SK-N-SH treated with all-trans-retinoic acid at 6 μM for 48 hours (cell line): ENCODE data around the gene MAP4K4.

Source experiments
- ATAC-seq: fragments of 200-7000 bp; cut with Tn5 transposase; 3 replicates; pipeline ENCODE4 v1.9.1; 2020; ENCODE audit warnings: mild to moderate bottlenecking, moderate library complexity
- ARNTL ChIP-seq: fragments of 450-650 bp; formaldehyde crosslinking; IDR thresholded peaks from 2 replicates; pipeline ENCODE4 v1.5.0; 2020; ENCODE audit warnings: low read depth, mild to moderate bottlenecking, moderate library complexity, borderline replicate concordance
- BACH2 ChIP-seq: fragments of 250-450 bp; sonication (Bioruptor Pico); IDR thresholded peaks from 2 replicates; pipeline ENCODE4 v1.9.0; 2021; ENCODE audit warnings: mild to moderate bottlenecking, borderline replicate concordance
- CREB5 ChIP-seq: fragments of 250-450 bp; sonication (Bioruptor Pico); IDR thresholded peaks from 2 replicates; pipeline ENCODE4 v1.5.1; 2020; ENCODE audit warnings: low read depth, mild to moderate bottlenecking, moderate library complexity
- CSDC2 ChIP-seq: fragments of 250-450 bp; sonication (Bioruptor Pico); IDR thresholded peaks from 2 replicates; pipeline ENCODE4 v1.5.0; 2020; ENCODE audit warnings: mild to moderate bottlenecking, moderate library complexity
- CSRNP3 ChIP-seq: fragments of 250-450 bp; sonication (Bioruptor Pico); IDR thresholded peaks from 2 replicates; pipeline ENCODE4 v1.5.1; 2021; ENCODE audit warnings: mild to moderate bottlenecking, moderate library complexity
- ESRRG ChIP-seq: fragments of 250-450 bp; sonication (Bioruptor Pico); IDR thresholded peaks from 2 replicates; pipeline ENCODE4 v1.6.1; 2021; ENCODE audit warnings: mild to moderate bottlenecking
- GLIS3 ChIP-seq: fragments of 250-450 bp; sonication (Bioruptor Pico); IDR thresholded peaks from 2 replicates; pipeline ENCODE4 v1.5.0; 2020; ENCODE audit warnings: mild to moderate bottlenecking, moderate library complexity
- ISL1 ChIP-seq: fragments of 250-450 bp; sonication (Bioruptor Pico); IDR thresholded peaks from 2 replicates; pipeline ENCODE4 v2.1.2; 2022; ENCODE audit warnings: mild to moderate bottlenecking, moderate library complexity
- OSR1 ChIP-seq: fragments of 250-450 bp; sonication (Bioruptor Pico); IDR thresholded peaks from 2 replicates; pipeline ENCODE4 v1.8.0; 2022; ENCODE audit warnings: moderate library complexity, mild to moderate bottlenecking, inconsistent platforms
- PATZ1 ChIP-seq: fragments of 250-450 bp; sonication (Bioruptor Pico); IDR thresholded peaks from 2 replicates; pipeline ENCODE4 v1.8.0; 2020; ENCODE audit warnings: mild to moderate bottlenecking, moderate library complexity, borderline replicate concordance
- POU6F1 ChIP-seq: fragments of 250-450 bp; sonication (Bioruptor Pico); IDR thresholded peaks from 2 replicates; pipeline ENCODE4 v1.8.0; 2021; ENCODE audit warnings: low read depth, mild to moderate bottlenecking, moderate library complexity, borderline replicate concordance
- RARB ChIP-seq: fragments of 250-450 bp; sonication (Bioruptor Pico); IDR thresholded peaks from 2 replicates; pipeline ENCODE4 v1.8.0; 2021; ENCODE audit warnings: mild to moderate bottlenecking, moderate library complexity
- SNAI2 ChIP-seq: fragments of 250-450 bp; sonication (Bioruptor Pico); IDR thresholded peaks from 2 replicates; pipeline ENCODE4 v1.5.0; 2020; ENCODE audit warnings: mild to moderate bottlenecking, moderate library complexity
- TCF4 ChIP-seq: fragments of 250-450 bp; sonication (Bioruptor Pico); IDR thresholded peaks from 2 replicates; pipeline ENCODE4 v1.8.0; 2021; ENCODE audit warnings: mild to moderate bottlenecking, moderate library complexity, borderline replicate concordance
- TOX ChIP-seq: fragments of 250-450 bp; sonication (Bioruptor Pico); IDR thresholded peaks from 2 replicates; pipeline ENCODE4 v1.8.0; 2021; ENCODE audit warnings: mild to moderate bottlenecking, moderate library complexity, borderline replicate concordance
- TSHZ2 ChIP-seq: fragments of 250-450 bp; sonication (Bioruptor Pico); IDR thresholded peaks from 2 replicates; pipeline ENCODE4 v1.5.0; 2020; ENCODE audit warnings: mild to moderate bottlenecking, moderate library complexity
- ZC3H10 ChIP-seq: fragments of 250-450 bp; sonication (Bioruptor Pico); IDR thresholded peaks from 2 replicates; pipeline ENCODE4 v1.5.1; 2021; ENCODE audit warnings: mild to moderate bottlenecking, moderate library complexity
- ZFP3 ChIP-seq: fragments of 250-450 bp; sonication (Bioruptor Pico); IDR thresholded peaks from 2 replicates; pipeline ENCODE4 v1.5.0; 2020; ENCODE audit warnings: mild to moderate bottlenecking, moderate library complexity
- ZFP30 ChIP-seq: fragments of 450-650 bp; formaldehyde crosslinking; IDR thresholded peaks from 2 replicates; pipeline ENCODE4 v1.5.0; 2022; ENCODE audit warnings: mild to moderate bottlenecking, moderate library complexity
- ZNF565 ChIP-seq: fragments of 450-650 bp; formaldehyde crosslinking; conservative IDR thresholded peaks from 2 replicates; pipeline ENCODE4 v1.5.0; 2020; ENCODE audit warnings: low read depth, mild to moderate bottlenecking, moderate library complexity
- ZNF70 ChIP-seq: fragments of 450-650 bp; formaldehyde crosslinking; IDR thresholded peaks from 2 replicates; pipeline ENCODE4 v1.5.0; 2020; ENCODE audit warnings: mild to moderate bottlenecking, moderate library complexity
- ZNF8 ChIP-seq: fragments of 450-650 bp; formaldehyde crosslinking; IDR thresholded peaks from 2 replicates; pipeline ENCODE4 v1.5.0; 2020; ENCODE audit warnings: mild to moderate bottlenecking, moderate library complexity

Gene MAP4K4

GRCh38 chr2:101823347-101823791 lies 125.9 kb downstream of the MAP4K4 start (continued):
- TF ChIP-seq TSHZ2 (CRISPR knock-in tag), result no peak
- no peak for TF ChIP-seq CSDC2
- no peak for TF ChIP-seq ZC3H10 (CRISPR knock-in tag)
- TF ChIP-seq ZFP30 (CRISPR knock-in tag), result no peak
- TF ChIP-seq ZNF8 (CRISPR knock-in tag), result no peak
- no peak for TF ChIP-seq BACH2

- TF ChIP-seq TOX (CRISPR knock-in tag) (no peak), ZC3H10 (CRISPR knock-in tag) (no peak), RARB (CRISPR knock-in tag) (no peak), CSRNP3 (no peak)
- no peak for ATAC-seq
Measured at GRCh38 chr2:101823859-101824258, 126.4 kb downstream of the MAP4K4 start.

GRCh38 chr2:101826716-101827115 lies 129.2 kb downstream of the MAP4K4 start:
- no peak for ATAC-seq
- TF ChIP-seq POU6F1 (CRISPR knock-in tag) (no peak), TCF4 (CRISPR knock-in tag) (no peak), ZNF565 (no peak), ISL1 (CRISPR knock-in tag) (no peak), ZNF70 (CRISPR knock-in tag) (no peak), PATZ1 (CRISPR knock-in tag) (no peak), TSHZ2 (CRISPR knock-in tag) (no peak), BACH2 (no peak), CREB5 (CRISPR knock-in tag) (no peak), ZFP3 (CRISPR knock-in tag) (no peak), ZNF8 (CRISPR knock-in tag) (no peak), OSR1 (CRISPR knock-in tag) (no peak), ZFP30 (CRISPR knock-in tag) (no peak), SNAI2 (no peak), GLIS3 (CRISPR knock-in tag) (no peak), TOX (CRISPR knock-in tag) (no peak), RARB (CRISPR knock-in tag) (no peak), CSRNP3 (no peak), ESRRG (no peak), ARNTL (CRISPR knock-in tag) (no peak)
